Measurements from ENCODE around the gene SYK.

DNA sequence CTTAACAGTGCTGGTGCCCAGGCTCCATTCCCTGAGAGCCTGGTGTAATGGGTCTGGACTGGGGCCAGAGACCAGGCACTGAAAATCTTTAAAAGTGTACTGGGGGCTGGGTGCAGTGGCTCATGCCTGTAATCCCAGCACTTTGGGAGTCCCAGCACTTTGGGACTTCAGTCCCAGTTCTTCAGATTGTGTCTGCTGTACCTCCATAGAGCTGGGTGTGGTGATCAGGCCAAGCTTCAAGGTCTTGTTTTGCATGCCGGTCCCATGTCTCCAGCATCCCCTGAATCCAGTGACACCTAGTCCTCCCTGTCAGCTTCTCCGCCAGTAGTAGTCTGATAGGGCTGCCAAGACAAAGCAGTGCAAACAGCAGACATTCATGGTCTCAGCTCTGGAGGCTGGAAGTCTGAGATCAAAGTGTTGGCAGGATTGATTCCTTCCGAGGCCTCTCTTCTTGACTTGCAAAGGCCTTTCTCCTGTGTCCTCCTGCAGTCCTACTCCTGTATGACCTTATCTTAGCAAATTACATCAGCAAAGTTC lies 108.2 kb downstream of the SYK start:
- TF ChIP-seq EZH2phosphoT487 (IDR thresholded peaks at IDR 0.05; ENCODE audit: borderline replicate concordance) (no peak), SIN3A (IDR thresholded peaks at IDR 0.05; ENCODE audit: low read depth) (no peak), JUND (IDR thresholded peaks at IDR 0.05) (no peak), POLR2AphosphoS5 (IDR thresholded peaks at IDR 0.05; ENCODE audit: low read depth, low read length) (no peak), POLR2A (IDR thresholded peaks at IDR 0.05; ENCODE audit: borderline replicate concordance, extremely low read depth, insufficient read depth, insufficient read length) (no peak), ZNF274 (IDR thresholded peaks at IDR 0.05; ENCODE audit: low read depth, low read length) (no peak), EZH2 (IDR thresholded peaks at IDR 0.05) (no peak), CEBPB (IDR thresholded peaks at IDR 0.05; ENCODE audit: low read depth) (no peak)
- TF ChIP-seq, protein P1, sequence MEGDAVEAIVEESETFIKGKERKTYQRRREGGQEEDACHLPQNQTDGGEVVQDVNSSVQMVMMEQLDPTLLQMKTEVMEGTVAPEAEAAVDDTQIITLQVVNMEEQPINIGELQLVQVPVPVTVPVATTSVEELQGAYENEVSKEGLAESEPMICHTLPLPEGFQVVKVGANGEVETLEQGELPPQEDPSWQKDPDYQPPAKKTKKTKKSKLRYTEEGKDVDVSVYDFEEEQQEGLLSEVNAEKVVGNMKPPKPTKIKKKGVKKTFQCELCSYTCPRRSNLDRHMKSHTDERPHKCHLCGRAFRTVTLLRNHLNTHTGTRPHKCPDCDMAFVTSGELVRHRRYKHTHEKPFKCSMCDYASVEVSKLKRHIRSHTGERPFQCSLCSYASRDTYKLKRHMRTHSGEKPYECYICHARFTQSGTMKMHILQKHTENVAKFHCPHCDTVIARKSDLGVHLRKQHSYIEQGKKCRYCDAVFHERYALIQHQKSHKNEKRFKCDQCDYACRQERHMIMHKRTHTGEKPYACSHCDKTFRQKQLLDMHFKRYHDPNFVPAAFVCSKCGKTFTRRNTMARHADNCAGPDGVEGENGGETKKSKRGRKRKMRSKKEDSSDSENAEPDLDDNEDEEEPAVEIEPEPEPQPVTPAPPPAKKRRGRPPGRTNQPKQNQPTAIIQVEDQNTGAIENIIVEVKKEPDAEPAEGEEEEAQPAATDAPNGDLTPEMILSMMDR (IDR thresholded peaks at IDR 0.05 in 2 of 3, conservative IDR thresholded peaks at IDR 0.05 in 1 of 3; ENCODE audit: borderline replicate concordance in 1 of 3, insufficient read depth in 1 of 3, low read depth in 2 of 3, low read length in 2 of 3) = no peak
- TF ChIP-seq, protein P2, sequence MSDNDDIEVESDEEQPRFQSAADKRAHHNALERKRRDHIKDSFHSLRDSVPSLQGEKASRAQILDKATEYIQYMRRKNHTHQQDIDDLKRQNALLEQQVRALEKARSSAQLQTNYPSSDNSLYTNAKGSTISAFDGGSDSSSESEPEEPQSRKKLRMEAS (IDR thresholded peaks at IDR 0.05) = no peak

Measured in HCT116 (cell line).